Immature natural killer cell (primary cell): ENCODE data around the gene SRSF9. TPM values are rescaled to one million over a fixed set of nuclear protein-coding genes. Genes with fewer than 3 reads are reported as not detected.

Experiments
- DNase-seq, 3 donors: peaks; one replicate each; pipeline ENCODE4 v3.0.0; 2022; ENCODE audit warnings: mixed read lengths in 1 of 3
- H3K27ac Mint-ChIP-seq, 6 donors: one replicate each; pipeline ENCODE4 v1.8.0; 2020; ENCODE audit warnings: mixed read lengths in 6 of 6, mild to moderate bottlenecking in 5 of 6, inconsistent platforms in 4 of 6, moderate library complexity in 3 of 6
- H3K27me3 Mint-ChIP-seq, 3 donors: one replicate each; pipeline ENCODE4 v1.8.0; 2020 to 2021; ENCODE audit warnings: low read depth in 3 of 3, mild to moderate bottlenecking in 3 of 3, mixed read lengths in 3 of 3, moderate library complexity in 3 of 3, inconsistent platforms in 1 of 3
- H3K36me3 Mint-ChIP-seq, 3 donors: one replicate each; pipeline ENCODE4 v1.8.0; 2020; ENCODE audit warnings: mixed read lengths in 3 of 3, inconsistent platforms in 2 of 3, mild to moderate bottlenecking in 2 of 3
- H3K4me1 Mint-ChIP-seq, 2 donors: one replicate each; pipeline ENCODE4 v1.8.0; 2020; ENCODE audit warnings: inconsistent platforms in 2 of 2, mild to moderate bottlenecking in 2 of 2, mixed read lengths in 2 of 2, moderate library complexity in 1 of 2
- H3K4me3 Mint-ChIP-seq, 5 donors: one replicate each; pipeline ENCODE4 v1.8.0; 2020; ENCODE audit warnings: mild to moderate bottlenecking in 5 of 5, mixed read lengths in 5 of 5, inconsistent platforms in 3 of 5, moderate library complexity in 3 of 5
- H3K9me3 Mint-ChIP-seq, 6 donors: one replicate each; pipeline ENCODE4 v1.8.0; 2020; ENCODE audit warnings: mild to moderate bottlenecking in 6 of 6, mixed read lengths in 6 of 6, inconsistent platforms in 4 of 6, moderate library complexity in 3 of 6
- polyA plus RNA-seq, 3 donors: library from polyadenylated mRNA; unstranded; fragments of 300-500 nt; fragmentation: Illumina TruSeq; gene quantifications; one replicate each; pipeline ENCODE4 v1.2.3, GENCODE V29; 2021

The SRSF9 gene
- polyA plus RNA-seq, 3 donors from 2014 or later, result 221 to 292 (median 271) TPM

GRCh38 chr12:120473807-120474615, 4.5 kb upstream of the SRSF9 start:
- Mint-ChIP-seq H3K36me3 (peaks cover 3 to 7% (median 7%) of the 10 kb centered on the region in 3 donors), H3K9me3 (no peaks in the 10 kb centered on the region), H3K27ac (peak overlapping the region; percentile 41 to 86 (median 76)), H3K4me1 (peaks cover 64 to 67% of the 10 kb centered on the region in 2 donors), H3K4me3 (peak overlapping the region in 4 of 5 donors; percentile 19 to 53 (median 42)), H3K27me3 (peaks cover 3 to 8% (median 6%) of the 10 kb centered on the region in 3 donors)
- no peak for DNase-seq

DNA sequence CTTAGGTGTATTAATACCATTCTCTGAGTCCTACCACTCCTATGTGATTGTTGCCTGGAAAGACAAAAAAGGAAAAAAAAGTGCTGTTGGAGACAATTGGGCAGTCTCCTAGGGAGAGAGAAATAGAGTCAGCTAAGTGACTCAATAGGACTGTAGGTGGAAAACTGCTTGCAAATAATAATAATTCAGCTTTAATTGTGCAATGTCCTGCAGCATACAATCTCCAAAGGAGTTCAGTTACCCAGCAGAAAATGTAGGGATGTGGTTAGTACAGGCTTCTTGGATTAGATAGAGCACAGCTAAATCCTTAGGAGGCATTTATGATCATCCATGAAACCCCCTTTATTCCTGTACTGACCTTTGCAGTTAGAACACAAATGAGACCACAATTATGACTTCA, 3.0 kb upstream of the SRSF9 start:
- H3K27ac Mint-ChIP-seq, result peak overlapping the region in 5 of 6 donors; percentile 46 to 91 (median 65)
- H3K27me3 Mint-ChIP-seq, result peaks cover 5 to 14% (median 10%) of the 10 kb centered on the region in 3 donors
- DNase-seq, result no peak
- no peaks in the 10 kb centered on the region for H3K9me3 Mint-ChIP-seq
- peaks cover 4 to 8% (median 7%) of the 10 kb centered on the region in 3 donors for H3K36me3 Mint-ChIP-seq
- H3K4me3 Mint-ChIP-seq, result peak overlapping the region; percentile 4 to 100 (median 90)
- H3K4me1 Mint-ChIP-seq, result peaks cover 76 to 78% of the 10 kb centered on the region in 2 donors

- no peak for DNase-seq
- Mint-ChIP-seq H3K27me3 (peaks cover 5 to 13% (median 10%) of the 10 kb centered on the region in 3 donors), H3K36me3 (peaks cover 7 to 15% (median 8%) of the 10 kb centered on the region in 3 donors), H3K9me3 (no peaks in the 10 kb centered on the region), H3K4me1 (peaks cover 80 to 84% of the 10 kb centered on the region in 2 donors), H3K27ac (peak overlapping the region; percentile 88 to 99 (median 96)), H3K4me3 (peak overlapping the region; percentile 90 to 100 (median 97))
Observed at GRCh38 chr12:120470150-120470784, 719 bp upstream of the SRSF9 start.

DNA sequence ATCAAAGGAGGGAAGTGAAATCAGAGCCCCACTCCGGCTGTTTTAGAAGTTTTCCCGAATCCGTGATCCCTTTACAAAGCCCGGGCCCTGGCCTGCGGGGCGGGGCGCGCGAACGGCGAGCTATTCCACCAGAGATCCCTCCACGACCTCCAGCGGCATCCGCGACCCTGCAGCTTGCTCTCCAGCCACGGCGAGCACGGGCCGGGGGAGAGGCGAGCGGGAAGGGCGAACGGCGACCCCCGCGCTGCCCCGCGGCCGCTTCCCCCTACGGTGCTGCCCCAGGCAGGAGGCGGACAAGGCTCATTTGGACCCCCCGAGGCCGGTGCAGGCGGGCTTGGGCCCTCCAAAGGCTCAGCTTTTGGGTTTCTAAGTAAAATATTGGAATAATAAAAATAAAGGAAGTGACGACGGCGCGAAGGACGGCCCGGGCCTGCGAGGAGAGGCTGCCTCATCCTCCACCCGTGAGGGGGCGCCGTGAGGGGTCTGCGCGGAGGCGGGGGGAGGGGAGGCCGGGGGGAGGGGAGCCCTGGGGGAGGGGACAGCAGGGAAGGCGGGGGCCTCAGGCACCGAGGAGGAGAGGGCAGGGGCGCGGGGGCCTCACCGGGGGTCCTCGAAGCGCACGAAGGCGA, 613 bp downstream of the SRSF9 start:
- Mint-ChIP-seq H3K27ac (peak overlapping the region; percentile 88 to 98 (median 92)), H3K4me1 (peaks cover 72 to 81% of the 10 kb centered on the region in 2 donors), H3K27me3 (peaks cover 5 to 13% (median 10%) of the 10 kb centered on the region in 3 donors), H3K4me3 (peak overlapping the region; percentile 90 to 100 (median 97)), H3K36me3 (peaks cover 7 to 28% (median 10%) of the 10 kb centered on the region in 3 donors), H3K9me3 (no peaks in the 10 kb centered on the region)
- DNase-seq, result no peak

- Mint-ChIP-seq H3K36me3 (peaks cover 7 to 34% (median 10%) of the 10 kb centered on the region in 3 donors), H3K27me3 (peaks cover 5 to 13% (median 12%) of the 10 kb centered on the region in 3 donors), H3K4me3 (peak overlapping the region; percentile 90 to 100 (median 97)), H3K27ac (peak overlapping the region; percentile 71 to 93 (median 92)), H3K4me1 (peaks cover 68 to 76% of the 10 kb centered on the region in 2 donors), H3K9me3 (no peaks in the 10 kb centered on the region)
- peak in 1 of 3 donors; percentile 17 for DNase-seq
Observed at GRCh38 chr12:120468325-120468820, 1.2 kb downstream of the SRSF9 start.

- Mint-ChIP-seq H3K36me3 (peaks cover 7 to 36% (median 10%) of the 10 kb centered on the region in 3 donors), H3K4me1 (peaks cover 60 to 67% of the 10 kb centered on the region in 2 donors), H3K27ac (peak overlapping the region; percentile 59 to 92 (median 77)), H3K4me3 (peak overlapping the region; percentile 90 to 100 (median 97)), H3K27me3 (peaks cover 5 to 13% (median 12%) of the 10 kb centered on the region in 3 donors), H3K9me3 (no peaks in the 10 kb centered on the region)
- no peak for DNase-seq
Observed at GRCh38 chr12:120467439-120467838, 2.1 kb downstream of the SRSF9 start.

DNA sequence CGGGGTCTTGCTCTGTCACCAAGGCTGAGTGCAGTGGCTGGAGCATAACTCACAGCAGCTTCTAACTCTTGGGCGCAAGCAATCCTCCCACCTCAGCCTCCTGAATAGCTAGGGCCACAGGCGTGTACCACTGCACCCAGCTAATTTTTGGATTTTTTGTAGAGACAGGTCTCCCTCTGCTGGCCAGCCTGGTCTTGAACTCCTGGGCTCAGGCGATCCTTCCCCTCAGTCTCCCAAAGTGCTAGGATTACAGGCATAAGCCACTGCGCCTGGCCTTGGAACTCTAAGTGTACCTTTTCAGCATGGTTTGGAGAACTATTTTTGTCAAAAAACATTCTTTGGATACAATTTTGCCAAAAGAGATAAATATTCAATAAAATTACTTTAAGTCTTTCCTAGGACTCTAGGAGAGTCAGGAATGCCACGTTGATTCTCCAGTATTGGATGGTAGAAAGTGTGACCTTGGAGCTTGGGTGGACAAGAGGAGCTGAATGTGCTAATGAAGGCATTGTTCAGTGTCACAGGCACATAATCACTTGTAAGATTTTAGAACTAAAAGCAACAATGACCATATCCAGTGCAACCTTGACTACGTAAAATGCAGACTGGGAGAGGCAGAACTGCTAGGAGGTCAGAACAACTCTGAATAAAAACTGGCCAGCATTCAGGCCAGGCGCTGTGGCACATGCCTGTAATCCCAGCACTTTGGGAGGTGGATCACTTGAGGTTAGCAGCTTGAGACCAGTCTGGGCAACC, 2.8 kb downstream of the SRSF9 start:
- peak overlapping the region; percentile 53 to 88 (median 66) for H3K27ac Mint-ChIP-seq

GRCh38 chr12:120465756-120466155, 3.8 kb downstream of the SRSF9 start:
- H3K9me3 Mint-ChIP-seq, result no peaks in the 10 kb centered on the region
- H3K4me1 Mint-ChIP-seq, result peaks cover 45 to 52% of the 10 kb centered on the region in 2 donors
- peaks cover 5 to 13% (median 12%) of the 10 kb centered on the region in 3 donors for H3K27me3 Mint-ChIP-seq
- H3K4me3 Mint-ChIP-seq, result peak overlapping the region in 1 of 5 donors; percentile 17
- DNase-seq, result no peak
- peaks cover 14 to 45% (median 15%) of the 10 kb centered on the region in 3 donors for H3K36me3 Mint-ChIP-seq
- H3K27ac Mint-ChIP-seq, result peak overlapping the region; percentile 37 to 88 (median 68)

More for the DNA sequence above, 2.8 kb downstream of the SRSF9 start:
- peaks cover 5 to 13% (median 12%) of the 10 kb centered on the region in 3 donors for H3K27me3 Mint-ChIP-seq
- H3K9me3 Mint-ChIP-seq, result no peaks in the 10 kb centered on the region
- peaks cover 53 to 60% of the 10 kb centered on the region in 2 donors for H3K4me1 Mint-ChIP-seq
- peak; percentile 35 to 41 (median 41) for DNase-seq
- peak overlapping the region in 4 of 5 donors; percentile 32 to 98 (median 44) for H3K4me3 Mint-ChIP-seq
- H3K36me3 Mint-ChIP-seq, result peaks cover 10 to 42% (median 10%) of the 10 kb centered on the region in 3 donors

DNA sequence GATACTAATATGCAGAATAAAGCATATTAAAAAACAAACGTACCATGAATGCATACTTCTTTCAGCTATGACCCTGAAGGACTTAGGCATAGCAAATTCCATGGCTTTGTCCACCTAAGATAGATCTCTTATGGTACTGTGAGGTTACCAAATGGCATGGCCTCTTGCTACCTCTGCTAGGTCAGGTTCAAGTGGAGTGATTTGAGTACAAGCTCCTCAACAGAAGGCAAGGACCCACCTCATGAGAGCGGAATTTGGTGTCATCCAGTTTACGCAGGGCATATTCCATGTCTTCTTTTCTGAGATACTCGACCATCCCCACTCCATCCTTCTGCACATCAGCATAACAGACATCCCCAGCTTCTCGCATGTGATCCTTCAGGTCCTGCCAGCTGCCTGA, 5.8 kb downstream of the SRSF9 start:
- Mint-ChIP-seq H3K27ac (peak overlapping the region in 2 of 6 donors; percentile 57 to 79), H3K36me3 (peaks cover 16 to 54% (median 16%) of the 10 kb centered on the region in 3 donors), H3K9me3 (no peaks in the 10 kb centered on the region), H3K4me1 (peaks cover 35 to 44% of the 10 kb centered on the region in 2 donors), H3K27me3 (peaks cover 2 to 5% (median 4%) of the 10 kb centered on the region in 3 donors), H3K4me3 (no peak overlapping the region)
- DNase-seq, result no peak

- Mint-ChIP-seq H3K36me3 (peaks cover 12 to 53% (median 16%) of the 10 kb centered on the region in 3 donors), H3K9me3 (no peaks in the 10 kb centered on the region), H3K27ac (peak overlapping the region in 1 of 6 donors; percentile 73), H3K27me3 (peaks cover 0 to 3% (median 0%) of the 10 kb centered on the region in 3 donors), H3K4me3 (no peak overlapping the region), H3K4me1 (peaks cover 22 to 30% of the 10 kb centered on the region in 2 donors)
- DNase-seq, result no peak
Observed at GRCh38 chr12:120462099-120462640, 7.4 kb downstream of the SRSF9 start.

GRCh38 chr12:120460157-120460556, 9.4 kb downstream of the SRSF9 start:
- DNase-seq, result no peak
- H3K27ac Mint-ChIP-seq, result peak overlapping the region in 1 of 6 donors; percentile 6
- H3K4me3 Mint-ChIP-seq, result no peak overlapping the region
- peaks cover 3 to 17% of the 10 kb centered on the region in 2 donors for H3K4me1 Mint-ChIP-seq
- H3K36me3 Mint-ChIP-seq, result peaks cover 13 to 51% (median 17%) of the 10 kb centered on the region in 3 donors
- H3K27me3 Mint-ChIP-seq, result peaks cover 2 to 7% (median 2%) of the 10 kb centered on the region in 3 donors
- no peaks in the 10 kb centered on the region for H3K9me3 Mint-ChIP-seq

DNA sequence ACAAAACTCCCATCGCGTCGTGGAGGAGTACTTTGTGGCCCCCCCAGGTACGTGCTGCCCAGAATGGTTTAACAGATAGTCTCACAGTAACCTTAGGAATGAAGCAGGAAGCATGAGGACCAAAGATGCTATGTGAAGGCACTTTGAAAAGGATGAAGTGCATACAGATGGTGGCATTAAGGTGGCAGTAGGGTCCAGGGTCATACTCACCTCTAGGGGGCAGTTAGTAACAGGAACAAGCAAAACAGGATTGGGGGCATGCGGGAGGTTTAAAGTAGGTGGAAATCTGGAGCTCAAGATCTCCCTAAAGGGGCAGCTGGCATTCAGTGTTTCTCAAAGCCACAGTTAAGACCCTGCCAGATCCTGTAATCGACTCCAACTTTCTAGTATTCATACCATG, 12.4 kb downstream of the SRSF9 start:
- H3K27me3 Mint-ChIP-seq, result peaks cover 2 to 7% (median 2%) of the 10 kb centered on the region in 3 donors
- H3K4me1 Mint-ChIP-seq, result peaks cover 0 to 14% of the 10 kb centered on the region in 2 donors
- H3K27ac Mint-ChIP-seq, result peak overlapping the region in 5 of 6 donors; percentile 36 to 60 (median 57)
- no peak overlapping the region for H3K4me3 Mint-ChIP-seq
- peaks cover 12 to 24% (median 14%) of the 10 kb centered on the region in 3 donors for H3K36me3 Mint-ChIP-seq
- no peaks in the 10 kb centered on the region for H3K9me3 Mint-ChIP-seq
- peak in 1 of 3 donors; percentile 30 for DNase-seq
